HT1080 (cell line): ENCODE data around the gene HDAC4. TPM values are rescaled to one million over a fixed set of nuclear protein-coding genes. Genes with fewer than 3 reads are reported as not detected.

Experiments
- DNase-seq: peaks from one replicate; pipeline ENCODE4 v3.0.0-alpha.2; 2015; ENCODE audit warnings: low read depth
- total RNA-seq: library from RNA; depleted of rRNA; stranded (reverse); fragments of >200 nt; shearing (Covaris generic); gene quantifications from 2 replicates; pipeline ENCODE4 v1.2.3, GENCODE V29; 2014

Gene HDAC4
- total RNA-seq, 1 experiment from 2014 or later, result 2.8 TPM

- no peak for DNase-seq
These were observed 266.8 kb downstream of the HDAC4 start for GRCh38 chr2:239133945-239134570.

GRCh38 chr2:239132786-239133185 is 268.0 kb downstream of the HDAC4 start:
- no peak for DNase-seq

- no peak for DNase-seq
These were observed 268.6 kb downstream of the HDAC4 start for GRCh38 chr2:239132156-239132709.

GRCh38 chr2:239131521-239131920 is 269.3 kb downstream of the HDAC4 start:
- no peak for DNase-seq

- DNase-seq, result no peak
These were observed 270.0 kb downstream of the HDAC4 start for GRCh38 chr2:239130786-239131325.

- no peak for DNase-seq
These were observed 270.8 kb downstream of the HDAC4 start for GRCh38 chr2:239130041-239130440.

- no peak for DNase-seq
These were observed 271.5 kb downstream of the HDAC4 start for GRCh38 chr2:239129147-239129920.

GRCh38 chr2:239128706-239129105 is 272.1 kb downstream of the HDAC4 start:
- no peak for DNase-seq

- DNase-seq, result no peak
These were observed 273.3 kb downstream of the HDAC4 start for GRCh38 chr2:239127513-239127912.

- DNase-seq, result no peak
These were observed 274.8 kb downstream of the HDAC4 start for GRCh38 chr2:239125726-239126675.

- no peak for DNase-seq
These were observed 276.5 kb downstream of the HDAC4 start for GRCh38 chr2:239124152-239124899.

GRCh38 chr2:239122421-239123110 is 278.3 kb downstream of the HDAC4 start:
- DNase-seq, result no peak

GRCh38 chr2:239121600-239122012 is 279.2 kb downstream of the HDAC4 start:
- DNase-seq, result no peak

- no peak for DNase-seq
These were observed 280.2 kb downstream of the HDAC4 start for GRCh38 chr2:239120664-239121063.

GRCh38 chr2:239119346-239120126 is 281.3 kb downstream of the HDAC4 start:
- no peak for DNase-seq

GRCh38 chr2:239118675-239119211 is 282.1 kb downstream of the HDAC4 start:
- no peak for DNase-seq

GRCh38 chr2:239118264-239118663 is 282.6 kb downstream of the HDAC4 start:
- DNase-seq, result no peak

GRCh38 chr2:239117831-239118230 is 283.0 kb downstream of the HDAC4 start:
- no peak for DNase-seq
